Bone marrow (tissue), 2 donors: ENCODE data around the gene ATP9B.

Source experiments
- DNase-seq, 2 donors: peaks; one replicate each; lab custom pipeline; 2025; lab: John Stamatoyannopoulos, UW

ATP9B gene

DNA sequence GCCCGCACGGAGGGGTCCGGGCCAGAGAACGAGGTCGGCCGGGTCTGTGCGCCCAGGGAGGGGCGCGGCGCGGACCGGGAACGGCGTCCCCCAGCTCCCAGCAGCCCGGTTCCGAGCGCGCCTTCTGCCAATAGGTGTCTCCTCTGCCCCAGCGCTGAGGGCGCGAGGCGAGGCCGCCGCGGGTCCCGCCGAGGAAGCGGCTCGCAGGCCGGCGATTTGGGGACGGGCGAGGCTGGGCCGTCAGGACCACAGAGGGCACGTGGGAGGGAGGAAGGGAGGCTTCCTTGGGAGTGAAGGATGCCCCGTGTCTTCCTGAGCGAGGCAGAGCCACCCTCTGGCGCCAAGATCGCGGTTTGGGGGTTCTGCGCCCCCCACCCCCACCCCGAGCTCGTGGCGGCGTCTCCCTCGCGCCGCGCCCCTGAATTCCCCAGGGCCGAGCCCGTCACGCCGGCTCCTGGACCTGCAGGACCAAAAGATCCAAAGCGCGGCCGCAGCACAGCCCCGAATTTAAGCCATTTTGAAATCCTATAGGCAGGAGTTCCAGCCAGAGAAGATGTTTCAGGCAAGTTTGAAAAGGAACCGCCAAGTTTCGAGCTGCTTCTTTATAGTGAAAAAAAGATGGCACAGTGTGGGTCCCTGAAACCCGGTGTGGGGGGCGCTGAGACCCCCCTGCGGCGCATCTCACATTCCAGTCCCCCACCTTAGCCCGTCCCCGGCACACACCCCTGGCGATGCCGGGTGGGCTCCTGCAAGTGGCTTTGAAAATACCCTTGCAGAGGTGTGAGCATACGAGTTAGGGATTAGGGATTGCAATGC is 327.4 kb downstream of the ATP9B start:
- peak in 1 of 2 donors; percentile 43 for DNase-seq

DNA sequence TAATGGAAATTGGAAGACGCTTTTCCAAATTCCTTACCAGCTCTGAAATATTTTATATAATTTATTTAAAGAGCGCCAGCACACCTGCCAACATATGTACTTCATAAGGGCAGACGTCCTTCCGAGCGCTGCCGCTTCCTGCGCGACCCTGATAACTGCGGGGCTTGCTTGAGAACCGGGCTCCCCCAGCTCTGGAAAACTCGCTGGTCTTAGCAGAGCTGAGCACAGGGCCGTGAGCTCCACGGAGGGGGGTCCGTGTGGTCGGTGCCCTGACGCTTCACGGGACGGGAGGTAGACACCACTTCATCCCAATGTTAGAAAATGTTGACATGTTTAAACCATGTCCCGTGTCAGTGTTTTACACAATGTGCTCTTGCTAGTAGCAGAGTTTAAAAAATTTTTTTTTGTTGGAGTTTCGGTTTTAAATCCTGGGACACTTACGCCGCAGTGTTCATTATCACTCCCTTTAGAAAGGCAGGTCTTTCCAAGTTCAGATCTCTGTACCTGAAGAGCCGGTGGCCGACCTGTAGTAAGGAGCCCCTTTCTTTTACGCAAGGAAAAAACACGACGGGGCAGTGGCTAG is 328.1 kb downstream of the ATP9B start:
- no peak for DNase-seq

DNA sequence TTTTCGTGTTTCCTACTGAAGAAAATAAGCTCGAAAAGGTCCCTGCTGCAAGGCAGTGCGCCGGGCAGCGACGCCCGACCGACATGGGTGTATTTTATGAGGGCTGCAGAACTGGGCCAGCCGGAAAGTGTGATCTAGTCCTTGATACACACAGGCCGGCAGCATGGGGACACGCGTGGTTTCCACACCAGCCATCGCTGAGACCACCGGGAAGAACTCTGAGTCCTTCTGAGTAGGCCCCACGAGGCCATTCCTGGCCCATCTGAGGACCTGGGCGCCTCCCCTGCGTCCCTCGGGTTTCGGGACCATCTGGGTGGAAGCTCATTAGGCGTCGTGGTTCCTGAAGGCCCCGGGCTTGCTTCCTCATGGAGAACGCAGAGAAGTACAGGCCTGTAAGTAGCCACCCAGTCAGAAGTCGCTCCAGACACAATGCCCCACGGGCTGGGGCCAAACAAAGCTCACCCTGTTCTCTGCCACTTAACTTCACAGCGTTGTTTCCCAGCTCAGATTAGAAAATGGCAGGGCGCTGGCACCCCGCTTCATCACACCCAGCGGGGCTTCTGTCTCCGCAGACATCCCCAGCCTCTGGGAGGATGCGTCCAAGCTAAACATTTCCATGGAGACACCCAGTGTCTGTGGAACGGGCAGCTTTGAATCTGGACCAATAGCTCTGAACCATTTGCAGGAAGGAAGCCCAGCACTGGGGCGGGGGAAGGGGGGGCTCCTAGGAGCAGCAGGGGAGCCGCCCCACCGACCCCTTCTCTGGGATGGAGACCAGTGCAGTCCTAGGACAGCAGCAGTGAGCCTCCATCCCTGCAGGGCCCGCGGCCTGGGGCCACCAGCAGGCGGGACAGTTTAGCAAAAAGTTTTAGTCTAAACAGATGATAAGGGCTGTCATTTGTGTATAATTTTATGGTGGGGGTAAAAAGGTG is 328.9 kb downstream of the ATP9B start:
- no peak for DNase-seq

DNA sequence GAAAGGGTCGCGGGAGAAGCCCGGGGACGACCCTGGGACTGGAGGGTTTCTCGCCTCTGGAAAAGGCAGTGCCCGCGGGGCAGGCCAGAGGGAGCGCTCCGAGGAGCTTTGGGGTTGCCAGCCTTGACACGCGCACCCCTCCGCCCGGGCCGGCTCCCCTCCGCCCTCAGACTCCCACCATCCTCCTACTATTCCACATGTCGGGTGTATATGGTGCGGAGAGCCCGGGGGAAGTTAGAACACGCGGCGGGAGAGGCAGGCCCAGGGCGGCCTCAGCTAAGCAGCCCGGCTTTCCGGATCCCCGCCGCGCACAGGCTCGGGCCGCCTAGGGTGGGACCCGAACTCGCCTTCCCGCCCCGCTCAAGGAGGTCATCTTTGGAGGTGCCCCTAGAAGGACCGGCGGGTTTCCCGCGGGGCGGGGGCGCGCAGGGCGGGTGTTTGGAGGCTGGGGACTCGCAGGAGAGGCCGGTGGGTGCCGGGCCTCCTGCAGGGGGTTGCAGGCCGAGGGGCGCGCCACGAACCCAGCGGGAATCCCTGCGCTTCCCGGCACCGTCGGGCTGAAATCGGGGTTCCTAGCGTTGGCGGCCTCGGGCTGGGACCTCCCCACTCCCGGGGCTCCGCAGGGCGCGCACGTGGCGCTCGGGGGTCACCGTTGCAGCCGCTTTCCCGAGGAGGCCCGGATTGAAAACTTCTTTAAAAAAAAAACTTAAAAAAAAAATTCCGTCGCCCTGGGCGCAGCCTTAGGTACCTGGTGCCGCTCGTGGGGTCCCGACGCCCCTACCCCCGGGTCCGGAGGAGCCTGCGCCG is 330.3 kb downstream of the ATP9B start:
- peak in 1 of 2 donors; percentile 15 for DNase-seq

DNA sequence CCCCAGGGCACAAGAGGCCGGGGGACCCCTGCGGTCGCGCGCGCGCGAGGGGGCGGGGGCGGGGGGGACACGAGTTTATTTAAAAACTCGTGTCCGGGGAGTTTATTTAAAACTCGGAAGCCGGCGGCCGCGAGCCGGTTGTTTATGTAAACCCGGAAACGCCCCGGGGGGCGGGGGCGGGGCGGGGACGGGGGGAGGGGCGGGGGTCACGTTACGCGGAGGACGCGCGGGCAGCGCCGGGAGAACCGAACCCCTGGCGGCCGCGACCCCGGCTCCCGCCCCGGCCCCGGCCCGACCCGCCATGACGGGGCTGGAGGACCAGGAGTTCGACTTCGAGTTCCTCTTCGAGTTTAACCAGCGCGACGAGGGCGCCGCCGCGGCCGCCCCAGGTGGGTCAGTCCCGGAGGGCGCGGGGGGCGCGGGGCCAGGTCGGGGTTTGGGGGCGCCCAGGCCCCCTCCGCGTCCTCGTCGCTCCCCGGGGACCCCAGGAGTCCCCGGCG is 330.9 kb downstream of the ATP9B start:
- peak in 1 of 2 donors; percentile 46 for DNase-seq

DNA sequence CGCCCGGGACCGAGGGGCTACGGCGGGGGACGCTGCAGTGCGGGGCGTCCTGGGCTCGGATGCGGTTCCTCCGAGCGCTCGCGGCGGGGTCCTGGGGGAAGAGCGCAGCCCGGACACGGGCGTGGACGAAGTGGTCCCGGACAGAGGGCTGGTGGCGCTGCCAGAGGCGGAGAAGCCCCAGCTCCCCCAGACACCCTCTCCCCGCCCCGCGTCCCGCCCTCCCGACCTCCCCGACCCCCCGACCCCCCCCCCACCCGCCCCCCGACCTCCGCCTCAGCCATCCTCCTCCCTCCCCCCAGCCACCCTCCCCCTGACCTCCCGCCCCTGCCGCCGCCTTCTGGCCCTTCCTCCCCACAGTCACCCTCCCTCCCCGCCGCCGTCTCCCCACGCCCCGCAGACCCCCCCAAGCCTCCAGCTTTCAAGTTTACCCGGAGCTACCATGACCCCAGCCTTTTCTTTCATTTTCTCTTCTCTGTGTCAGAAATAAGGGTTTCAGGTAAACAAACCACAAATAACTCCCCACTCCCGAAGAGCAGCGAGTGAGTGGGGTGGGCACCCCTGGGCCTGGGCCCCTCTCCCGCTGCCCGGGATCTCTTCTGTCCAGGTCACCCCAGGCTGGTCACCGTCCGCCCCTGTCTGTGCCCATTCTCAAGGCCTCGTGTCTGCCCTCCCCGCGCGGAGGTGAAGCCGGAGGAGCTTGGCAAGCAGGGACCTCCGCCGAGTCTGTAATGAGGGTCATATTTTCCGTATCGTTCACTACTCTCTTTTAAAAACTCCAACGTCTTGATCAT is 331.6 kb downstream of the ATP9B start:
- peak in 1 of 2 donors; percentile 10 for DNase-seq

DNA sequence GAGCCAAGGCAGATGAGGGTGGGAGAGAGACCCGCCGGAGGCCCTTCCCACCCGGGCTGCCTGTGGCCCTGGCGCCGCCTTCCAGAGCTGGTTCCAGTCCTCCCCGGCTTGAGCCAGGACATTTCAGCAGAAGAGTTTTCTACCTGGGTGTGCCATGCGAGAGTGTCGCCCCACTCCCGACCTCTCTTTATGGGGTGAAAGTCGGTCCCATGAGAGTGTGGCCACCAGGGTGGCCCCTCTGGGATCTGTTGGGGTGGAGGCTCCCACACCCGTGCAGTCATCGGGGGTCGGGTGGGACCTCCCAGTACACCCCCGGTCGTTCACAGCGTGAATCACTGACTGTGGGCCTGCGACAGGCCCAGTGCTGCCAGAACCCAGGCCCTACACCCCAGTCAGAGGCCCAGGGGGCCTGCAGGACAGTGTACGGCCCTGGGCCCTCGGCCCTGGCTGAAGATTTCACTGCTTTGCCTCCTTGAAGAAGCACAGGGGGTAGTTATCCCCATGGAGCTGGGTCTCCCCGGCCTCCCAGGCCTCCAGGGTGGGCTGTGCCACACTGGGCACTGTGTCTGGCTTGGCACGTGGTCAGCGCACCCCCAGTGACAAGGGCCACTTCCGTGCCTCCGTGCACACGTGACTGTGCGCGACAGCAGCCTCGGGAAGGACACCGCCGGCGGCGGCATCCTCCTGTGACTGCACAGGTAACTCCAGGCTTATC is 332.5 kb downstream of the ATP9B start:
- DNase-seq = no peak

DNA sequence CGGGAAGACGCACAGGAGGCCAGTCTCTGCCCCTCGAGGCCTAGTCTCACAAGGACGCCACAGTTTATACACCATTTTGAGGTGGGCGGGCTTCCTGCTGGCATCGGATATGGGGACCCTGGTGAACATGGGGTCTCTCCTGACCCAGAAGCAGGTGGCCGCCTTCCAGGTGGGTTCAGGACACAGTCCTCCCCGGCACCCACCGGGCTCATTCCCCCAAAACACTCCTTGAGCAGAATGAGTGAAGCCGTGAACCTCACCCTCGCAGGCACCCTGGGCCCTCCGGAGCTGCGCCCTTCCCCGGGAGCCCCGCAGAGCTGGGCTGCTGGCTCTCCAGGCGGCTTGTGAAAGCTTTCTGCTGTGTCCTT is 333.0 kb downstream of the ATP9B start:
- DNase-seq = no peak

DNA sequence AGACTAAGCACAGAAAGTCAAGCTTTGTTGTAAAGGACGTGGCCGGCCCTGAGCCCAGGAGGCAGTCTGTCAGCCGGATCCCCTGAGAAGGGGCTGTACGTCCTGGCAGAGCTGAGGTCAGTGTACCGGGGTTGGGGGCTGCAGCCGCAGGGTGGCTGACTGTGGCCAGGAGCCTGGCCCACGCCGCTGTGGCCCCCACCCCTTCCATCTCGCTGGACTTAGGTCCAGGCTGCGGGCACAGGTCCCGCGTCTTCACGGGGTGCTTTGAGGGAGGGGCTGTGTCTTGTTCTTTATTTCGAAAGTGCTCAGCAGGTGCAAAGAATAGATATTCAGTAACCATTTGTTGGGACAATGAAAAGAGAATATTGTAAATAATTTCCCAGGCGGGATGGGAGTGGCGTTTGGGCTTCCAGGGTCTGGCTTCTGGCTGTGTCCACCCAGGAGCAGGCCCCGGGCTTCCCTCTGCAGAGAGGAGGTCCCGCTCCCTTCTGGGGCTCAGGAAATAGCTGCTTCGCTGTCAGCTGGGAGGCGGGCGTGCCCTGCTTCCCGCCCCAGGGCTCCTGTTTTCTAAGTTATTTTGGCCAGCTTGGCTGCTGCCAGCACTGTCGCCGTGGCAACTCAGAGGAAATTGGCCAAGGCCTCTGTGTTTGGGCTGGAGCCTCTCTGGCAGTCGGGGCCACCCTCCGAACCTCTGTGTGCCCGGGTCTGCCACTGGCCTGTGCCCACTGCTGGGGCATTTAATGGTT is 334.0 kb downstream of the ATP9B start:
- DNase-seq = peak; percentile 8 to 28

DNA sequence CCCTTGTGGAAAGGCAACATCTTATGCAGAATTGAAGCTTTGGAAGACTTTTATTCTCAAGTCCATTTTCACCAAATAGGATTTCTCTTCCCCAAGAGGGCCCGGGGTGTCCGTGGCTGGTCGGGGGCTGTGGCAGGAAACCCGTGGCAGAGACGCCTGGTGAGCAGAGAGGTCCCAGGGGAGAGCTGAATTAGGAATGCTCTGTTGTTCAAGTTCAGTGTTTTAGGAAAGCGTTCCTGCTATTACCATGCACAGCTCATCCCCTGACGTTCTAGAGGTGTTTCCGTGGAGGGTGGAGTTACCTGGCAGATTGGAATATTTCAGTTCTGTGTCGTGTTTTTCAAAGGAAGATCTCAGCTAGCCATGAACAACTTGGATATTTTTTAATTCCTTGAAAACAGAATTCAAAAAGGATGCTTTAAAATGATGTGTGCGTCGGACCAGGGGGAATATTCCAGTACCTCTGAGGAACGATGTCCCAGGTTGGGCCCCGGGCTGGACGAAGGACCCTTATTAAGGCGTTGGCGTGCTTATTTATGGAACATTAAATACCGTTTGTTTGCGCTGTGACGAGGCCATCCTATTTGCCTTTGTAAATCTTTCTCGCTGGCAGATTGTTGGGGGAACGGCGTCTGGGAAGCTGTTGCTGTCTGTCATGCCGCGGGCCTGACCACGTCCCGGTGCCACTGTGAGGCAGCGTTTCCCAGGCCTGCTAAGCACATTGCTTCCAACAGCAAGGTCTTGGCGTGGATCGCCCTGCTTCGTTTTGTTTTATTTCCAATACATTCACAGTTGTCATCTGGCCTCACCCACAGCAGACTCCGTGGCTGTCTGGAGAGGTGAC is 334.8 kb downstream of the ATP9B start:
- DNase-seq = no peak

DNA sequence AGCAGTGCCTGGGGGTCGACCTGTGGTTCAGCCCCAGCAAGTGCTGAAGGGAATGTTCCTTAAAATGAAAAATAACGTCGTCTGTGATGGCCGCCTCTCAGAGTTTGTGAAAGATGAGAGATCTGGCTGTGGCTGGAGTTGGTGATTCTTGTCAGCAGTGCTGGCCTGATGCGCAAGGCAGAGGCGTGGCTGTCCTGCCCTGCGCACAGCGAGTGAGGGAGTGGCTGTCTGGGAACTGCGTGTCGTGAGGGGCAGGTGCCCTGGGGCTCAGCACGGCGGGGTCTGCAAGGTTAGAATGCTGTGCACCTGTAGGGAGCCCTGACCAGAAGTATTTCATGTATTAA is 335.3 kb downstream of the ATP9B start:
- DNase-seq = no peak

DNA sequence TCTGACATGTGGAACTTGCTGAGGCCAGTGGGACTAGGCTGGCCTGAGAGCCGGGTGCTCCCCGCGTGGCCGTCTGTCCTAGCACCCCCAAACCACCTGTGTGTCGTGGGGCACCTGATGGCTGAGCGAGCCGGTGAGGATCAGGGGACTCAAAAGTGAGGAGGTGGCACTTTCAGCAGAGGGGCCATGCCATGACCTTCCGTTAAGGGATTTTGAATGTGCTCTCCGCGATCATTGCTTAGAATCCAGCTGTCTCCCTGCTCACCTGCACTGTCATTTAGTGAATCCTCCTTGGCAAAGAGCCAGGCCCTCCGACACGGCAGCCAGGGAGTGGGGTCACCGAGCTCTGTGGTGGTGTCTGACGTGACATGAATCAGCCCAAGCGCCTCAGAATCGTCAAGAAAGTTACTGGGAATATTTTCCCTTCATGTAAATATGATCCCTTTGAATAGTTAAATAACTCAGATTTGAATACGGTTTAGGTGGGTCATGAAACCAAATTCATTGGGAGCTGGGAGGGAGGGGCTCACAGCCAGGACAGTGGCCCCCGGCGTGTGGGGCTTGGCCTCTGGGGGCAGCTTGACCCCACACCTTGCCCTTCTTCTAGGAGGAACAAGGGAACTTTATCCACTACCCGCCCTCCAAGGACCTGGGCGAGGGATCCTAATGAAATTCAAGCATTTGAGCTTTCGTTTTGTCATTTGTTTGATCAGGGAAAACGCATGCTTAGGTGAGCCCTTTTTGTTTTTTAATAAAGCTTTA is 336.0 kb downstream of the ATP9B start:
- no peak for DNase-seq

DNA sequence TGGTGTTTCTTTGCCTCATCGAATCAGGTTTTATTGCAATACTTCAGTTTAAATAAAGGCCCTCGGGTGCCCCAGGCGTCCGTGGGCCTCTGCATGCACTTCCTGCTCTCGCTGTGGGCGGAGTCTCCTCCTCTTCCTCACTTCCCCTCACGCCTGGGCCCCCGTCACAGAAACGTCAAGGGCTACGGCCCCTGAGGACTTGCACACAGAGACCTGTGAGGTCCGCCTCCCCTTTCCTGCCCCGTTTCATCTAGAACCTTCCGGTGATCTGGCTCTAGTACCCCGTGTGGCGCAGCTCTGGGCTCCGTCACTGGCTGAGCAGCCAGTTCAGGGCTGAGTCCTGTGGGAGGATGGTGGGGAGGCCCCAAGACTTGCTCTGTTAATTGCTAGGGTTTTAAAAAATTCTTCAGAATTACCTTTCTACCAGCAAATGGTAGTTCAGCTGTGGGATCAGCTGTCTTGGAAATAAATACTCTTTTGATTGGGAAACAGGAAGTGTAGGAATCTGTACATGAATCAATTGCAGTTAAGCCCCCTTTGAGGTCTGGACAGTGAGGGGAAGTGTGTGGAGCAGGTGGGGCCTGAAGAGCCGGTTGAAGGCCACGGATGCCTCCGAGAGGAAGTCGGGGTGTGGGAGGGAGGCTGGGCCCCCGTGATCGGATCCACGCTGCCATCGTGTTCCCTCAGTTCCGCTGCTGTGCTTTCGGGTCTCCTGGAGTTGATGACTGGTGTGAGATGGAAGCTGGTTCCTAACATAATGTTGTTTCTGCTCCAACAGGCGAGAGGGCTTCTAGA is 336.8 kb downstream of the ATP9B start:
- DNase-seq = peak; percentile 30 to 31

DNA sequence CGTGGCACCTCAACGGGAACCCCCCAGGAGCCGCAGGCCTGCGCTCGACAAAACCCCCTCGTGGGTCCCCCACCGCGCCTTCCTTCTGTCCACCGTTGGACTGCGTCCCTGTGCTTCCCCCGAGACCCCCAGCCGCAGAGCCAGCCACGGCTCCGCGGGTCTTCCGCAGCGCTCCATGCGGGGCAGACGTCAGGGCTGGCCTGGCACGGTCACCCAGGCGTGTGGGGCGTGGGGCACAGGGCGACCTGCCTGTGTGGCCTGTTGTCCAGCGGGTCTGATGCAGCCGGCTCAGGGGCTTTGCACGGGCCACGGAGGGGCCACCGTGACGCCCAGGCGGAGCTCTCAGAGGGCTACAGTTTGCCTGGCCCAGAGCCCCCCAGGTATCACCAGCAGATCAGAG is 337.5 kb downstream of the ATP9B start:
- DNase-seq = no peak

DNA sequence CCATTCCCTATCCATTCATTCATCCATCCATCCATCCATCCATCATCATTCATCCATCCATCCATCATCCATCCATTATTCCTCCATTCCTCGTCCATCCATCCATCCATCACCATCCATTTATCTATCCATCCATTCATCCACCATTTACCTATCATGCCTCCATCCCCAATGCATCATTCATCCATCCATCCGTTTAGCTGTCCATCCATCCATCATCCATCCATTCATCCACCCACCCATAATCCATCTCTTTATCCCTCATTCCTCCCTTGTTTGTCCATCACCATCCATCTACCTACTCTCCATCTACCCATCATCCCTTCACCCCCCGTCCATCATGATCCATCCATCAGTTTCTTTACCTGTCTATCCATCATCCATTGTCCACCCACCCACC is 340.1 kb downstream of the ATP9B start:
- no peak for DNase-seq

DNA sequence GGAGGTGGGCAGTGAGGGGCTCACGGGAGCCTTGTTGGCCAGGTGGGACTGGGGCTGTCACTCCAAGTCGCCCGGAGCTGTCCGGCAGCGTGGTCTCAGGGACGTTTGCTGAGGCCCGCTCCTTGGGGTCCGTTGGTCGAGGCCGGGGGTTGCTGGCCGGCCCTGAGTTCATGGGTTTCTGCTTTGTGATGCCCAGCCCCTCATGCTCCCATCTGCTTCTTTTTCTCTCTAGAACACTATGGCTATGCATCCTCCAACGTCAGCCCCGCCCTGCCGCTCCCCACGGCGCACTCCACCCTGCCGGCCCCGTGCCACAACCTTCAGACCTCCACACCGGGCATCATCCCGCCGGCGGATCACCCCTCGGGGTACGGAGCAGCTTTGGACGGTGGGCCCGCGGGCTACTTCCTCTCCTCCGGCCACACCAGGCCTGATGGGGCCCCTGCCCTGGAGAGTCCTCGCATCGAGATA is 341.0 kb downstream of the ATP9B start:
- no peak for DNase-seq
